IMR-90 (cell line): Measurements from ENCODE around the gene ZNF581. TPM values are rescaled to one million over a fixed set of nuclear protein-coding genes. Genes with fewer than 3 reads are reported as not detected.

Source experiments
- ATAC-seq: fragments of 200-7000 bp; cut with Tn5 transposase; 2 replicates; pipeline ENCODE4 v1.9.1; 2020; ENCODE audit warnings: low read depth, mild to moderate bottlenecking, moderate library complexity
- BruUV-seq: library from RNA; stranded (reverse); fragments of 400-500 nt; replicated peaks from 2 replicates; lab custom pipeline; 2021; lab: Mats Ljungman, UMichigan
- CTCF ChIA-PET: fragments of 300-600 bp; formaldehyde crosslinking; extraction: SDS; loops from one replicate; lab custom pipeline; 2021; ENCODE audit warnings: antibody characterized with exemption; lab: Yijun Ruan, JAX
- POLR2A ChIA-PET: fragments of 300-600 bp; sonication (Branson Sonifier 250); formaldehyde crosslinking; loops from one replicate; lab custom pipeline; 2022; ENCODE audit warnings: antibody characterized with exemption; ENCODE audit not compliant: unreplicated experiment; lab: Charles Lee
- DNase-seq: peaks from one replicate; pipeline ENCODE4 v3.0.0; 2013
- H2AFZ ChIP-seq: replicated peaks from 2 replicates; pipeline ENCODE3; 2013; ENCODE audit warnings: low read length, mild to moderate bottlenecking; ENCODE audit not compliant: poor library complexity
- H2AK5ac ChIP-seq: 2 replicates; pipeline ENCODE4 v1.6.1; 2013; ENCODE audit warnings: low read depth, low read length, inconsistent platforms
- H2AK9ac ChIP-seq: replicated peaks from 2 replicates; pipeline ENCODE3; 2013; ENCODE audit warnings: mild to moderate bottlenecking, low read depth, low read length, moderate library complexity; ENCODE audit not compliant: poor library complexity
- H2BK120ac ChIP-seq: 2 replicates; pipeline ENCODE4 v1.6.1; 2013; ENCODE audit warnings: low read depth, low read length, inconsistent platforms
- H2BK15ac ChIP-seq: 3 replicates; pipeline ENCODE4 v1.6.1; 2013; ENCODE audit warnings: low read depth, low read length, inconsistent platforms
- H2BK20ac ChIP-seq: 2 replicates; pipeline ENCODE4 v1.6.1; 2013; ENCODE audit warnings: low read depth, mild to moderate bottlenecking, inconsistent platforms, low read length, moderate library complexity
- H2BK5ac ChIP-seq: 2 replicates; pipeline ENCODE4 v1.6.1; 2013; ENCODE audit warnings: mild to moderate bottlenecking, low read depth, low read length, inconsistent platforms; ENCODE audit not compliant: poor library complexity, severe bottlenecking
- H3K14ac ChIP-seq: replicated peaks from 2 replicates; pipeline ENCODE4 v1.6.1; 2013; ENCODE audit warnings: low read depth, low read length, inconsistent platforms
- H3K18ac ChIP-seq: 2 replicates; pipeline ENCODE4 v1.6.1; 2013; ENCODE audit warnings: low read depth, low read length, control low read depth
- H3K23ac ChIP-seq: 2 replicates; pipeline ENCODE4 v1.6.1; 2013; ENCODE audit warnings: low read depth, low read length, inconsistent platforms
- H3K27ac ChIP-seq: 2 replicates; pipeline ENCODE4 v1.5.1; 2013; ENCODE audit warnings: mild to moderate bottlenecking, control low read depth, low read length; ENCODE audit not compliant: insufficient read depth
- H3K27me3 ChIP-seq: 2 replicates; pipeline ENCODE4 v1.6.1; 2013; ENCODE audit warnings: low read length; ENCODE audit not compliant: control insufficient read depth, insufficient read depth
- H3K36me3 ChIP-seq: 2 replicates; pipeline ENCODE4 v1.6.1; 2013; ENCODE audit warnings: low read length, mixed read lengths; ENCODE audit not compliant: control insufficient read depth, insufficient read depth
- H3K4ac ChIP-seq: 2 replicates; pipeline ENCODE4 v1.6.1; 2013; ENCODE audit warnings: low read depth, low read length, inconsistent platforms
- H3K4me1 ChIP-seq: 2 replicates; pipeline ENCODE4 v1.6.1; 2013; ENCODE audit warnings: low read length, mixed read lengths; ENCODE audit not compliant: control insufficient read depth, insufficient read depth
- H3K4me2 ChIP-seq: 2 replicates; pipeline ENCODE4 v1.6.1; 2013; ENCODE audit warnings: low read depth, mild to moderate bottlenecking, control low read depth, low read length, moderate library complexity
- H3K4me3 ChIP-seq: 2 replicates; pipeline ENCODE4 v1.5.1; 2013; ENCODE audit warnings: low read depth, mild to moderate bottlenecking, control low read depth, low read length, moderate library complexity; ENCODE audit not compliant: insufficient read depth
- H3K56ac ChIP-seq: 2 replicates; pipeline ENCODE4 v1.6.1; 2013; ENCODE audit warnings: low read length, inconsistent platforms; ENCODE audit not compliant: insufficient read depth; ENCODE audit errors: extremely low read depth
- H3K79me1 ChIP-seq, 2 experiments: 2 replicates each; pipeline ENCODE4 v1.6.1; 2013; ENCODE audit warnings: low read length in 2 of 2, inconsistent platforms in 1 of 2, low read depth in 1 of 2
- H3K9ac ChIP-seq: 2 replicates; pipeline ENCODE4 v1.6.1; 2013; ENCODE audit warnings: low read depth, low read length, control low read depth
- H3K9me1 ChIP-seq: 2 replicates; pipeline ENCODE4 v1.6.1; 2013; ENCODE audit warnings: low read length, inconsistent platforms; ENCODE audit not compliant: insufficient read depth
- H3K9me3 ChIP-seq: 2 replicates; pipeline ENCODE4 v1.6.1; 2013; ENCODE audit warnings: low read length; ENCODE audit not compliant: control insufficient read depth, insufficient read depth
- H4K20me1 ChIP-seq: 2 replicates; pipeline ENCODE4 v1.6.1; 2013; ENCODE audit warnings: low read length, inconsistent platforms; ENCODE audit not compliant: insufficient read depth
- H4K5ac ChIP-seq: 2 replicates; pipeline ENCODE4 v1.6.1; 2013; ENCODE audit warnings: mild to moderate bottlenecking, low read depth, low read length, control low read depth
- H4K8ac ChIP-seq, 2 experiments: 2 replicates each; pipeline ENCODE4 v1.6.1; 2013; ENCODE audit warnings: low read depth in 2 of 2, low read length in 2 of 2, control low read depth in 1 of 2, inconsistent platforms in 1 of 2
- H4K91ac ChIP-seq: 2 replicates; pipeline ENCODE4 v1.6.1; 2013; ENCODE audit warnings: low read depth, low read length, inconsistent platforms; ENCODE audit not compliant: insufficient read depth
- BHLHE40 ChIP-seq: fragments of 150-350 bp; IDR thresholded peaks from 2 replicates; pipeline ENCODE4 v1.6.1; 2016; ENCODE audit warnings: mild to moderate bottlenecking, low read depth, low read length
- CEBPB ChIP-seq: IDR thresholded peaks from 2 replicates; pipeline ENCODE4 v1.6.1; 2012; ENCODE audit warnings: low read depth, low read length, improper control_type of control experiment
- CHD1 ChIP-seq: IDR thresholded peaks from 2 replicates; pipeline ENCODE4 v1.6.1; 2012; ENCODE audit warnings: low read depth, low read length, improper control_type of control experiment
- FOS ChIP-seq: fragments of 150-350 bp; IDR thresholded peaks from 2 replicates; pipeline ENCODE4 v1.6.1; 2016; ENCODE audit warnings: low read depth, low read length
- MAFK ChIP-seq: IDR thresholded peaks from 2 replicates; pipeline ENCODE4 v1.6.1; 2012; ENCODE audit warnings: low read depth, low read length, improper control_type of control experiment
- MXI1 ChIP-seq: IDR thresholded peaks from 2 replicates; pipeline ENCODE4 v1.6.1; 2012; ENCODE audit warnings: low read depth, mild to moderate bottlenecking, low read length, moderate library complexity, borderline replicate concordance
- NFE2L2 ChIP-seq: fragments of 150-350 bp; IDR thresholded peaks from 2 replicates; pipeline ENCODE4 v1.6.1; 2016; ENCODE audit warnings: low read depth, mild to moderate bottlenecking, low read length
- POLR2A ChIP-seq: IDR thresholded peaks from 2 replicates; pipeline ENCODE4 v1.6.1; 2012; ENCODE audit warnings: mild to moderate bottlenecking, low read depth, low read length
- RAD21 ChIP-seq: IDR thresholded peaks from 2 replicates; pipeline ENCODE4 v1.6.1; 2012; ENCODE audit warnings: low read length, improper control_type of control experiment
- RCOR1 ChIP-seq: IDR thresholded peaks from 2 replicates; pipeline ENCODE4 v1.6.1; 2012; ENCODE audit warnings: mild to moderate bottlenecking, low read length, improper control_type of control experiment; ENCODE audit not compliant: insufficient replicate concordance
- RFX5 ChIP-seq: IDR thresholded peaks from 2 replicates; pipeline ENCODE4 v1.8.0; 2012; ENCODE audit warnings: low read depth, mild to moderate bottlenecking, low read length, moderate library complexity
- SMC3 ChIP-seq: fragments of 150-350 bp; IDR thresholded peaks from 2 replicates; pipeline ENCODE4 v1.6.1; 2016; ENCODE audit warnings: low read depth, mild to moderate bottlenecking, antibody characterized with exemption, low read length, moderate library complexity
- WGBS, 2 experiments: methylation state at CpG; one replicate each; pipeline versions ENCODE4 v1.1.5 to v1.1.7; 2013; ENCODE audit warnings: missing lambda C conversion rate in 2 of 2; ENCODE audit not compliant: insufficient read length in 1 of 2; ENCODE audit errors: extremely low coverage in 2 of 2; 5-methylcytosine and 5-hydroxymethylcytosine counted together
- dilution Hi-C: fragments of 300-500 bp; cut with HindIII; formaldehyde crosslinking; loops from one replicate; pipeline ENCODE4 v1.14.3; 2018; ENCODE audit warnings: low sequenced_read_pairs; ENCODE audit not compliant: unreplicated experiment
- in situ Hi-C: fragments of 300-500 bp; cut with MboI; formaldehyde crosslinking; loops from 3 replicates; pipeline ENCODE4 v1.14.3; 2019; ENCODE audit warnings: low sequenced_read_pairs, inconsistent platforms, mixed read lengths
- intact Hi-C: fragments of 100-400 bp; cut with micrococcal nuclease; formaldehyde crosslinking; loops from 2 replicates; pipeline ENCODE4 v1.10.0; 2022
- polyA plus RNA-seq, 3 experiments: library from polyadenylated mRNA; depleted of rRNA; stranded (reverse); fragments of >200 nt; gene quantifications; 2 replicates each; pipeline ENCODE4 v1.2.3, GENCODE V29; 2012; ENCODE audit warnings: low replicate concordance in 1 of 3
- total RNA-seq: library from RNA; depleted of rRNA; stranded (reverse); fragments of >200 nt; gene quantifications from 2 replicates; pipeline ENCODE4 v1.2.3, GENCODE V29; 2012
- TF ChIP-seq, protein P1 (sequence below): fragments of 150-350 bp; IDR thresholded peaks from 2 replicates; pipeline ENCODE4 v1.6.1; 2016; ENCODE audit warnings: low read depth, mild to moderate bottlenecking, low read length, moderate library complexity, borderline replicate concordance
- TF ChIP-seq, protein P2 (sequence below): fragments of 150-350 bp; IDR thresholded peaks from 2 replicates; pipeline ENCODE4 v1.6.1; 2017; ENCODE audit warnings: mild to moderate bottlenecking, antibody characterized with exemption, low read length, low read depth
- TF ChIP-seq, protein P3 (sequence below): conservative IDR thresholded peaks from 2 replicates; pipeline ENCODE4 v1.5.1; 2012; ENCODE audit warnings: mild to moderate bottlenecking, low read depth, low read length, improper control_type of control experiment

Gene ZNF581
- total and polyA plus RNA-seq, 2 of the 4 experiments (the other 2 are of a cell fraction) = 9.7 to 21.9 TPM

DNA sequence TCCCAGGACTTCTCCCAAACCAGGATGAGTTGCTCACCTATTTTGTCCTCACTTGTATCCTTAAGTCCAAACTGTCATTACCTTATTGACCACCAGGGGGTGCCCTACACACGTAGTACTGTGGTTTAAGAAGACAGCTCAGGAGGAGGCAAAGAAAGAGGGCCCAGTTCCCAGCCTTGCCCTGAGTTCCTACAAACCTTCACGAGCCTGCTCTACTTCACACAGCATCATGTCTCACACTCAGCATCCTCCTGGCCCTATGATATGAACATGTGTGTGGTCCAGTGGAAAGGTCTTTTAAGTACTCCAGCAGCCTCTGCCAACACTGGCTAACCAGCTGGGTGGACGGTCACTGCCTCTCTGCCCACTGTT is 11.0 kb upstream of the ZNF581 start:
- H4K20me1 ChIP-seq = 0 out of 2 replicates have a peak, but pooled peaks cover 9% of the 10 kb centered on the region
- no peak overlapping the region for H2BK5ac ChIP-seq
- peak overlapping the region; percentile 93 for H2AK9ac ChIP-seq
- CTCF ChIA-PET = interaction anchor here (0.6 to 1.5 kb wide), 11 partner anchors 14 to 701 kb away, joined by 3 to 8 read pairs (median 3); partner anchors contain the start of genes CCDC106, U2AF2 and ZNF865
- H3K23ac ChIP-seq = no peak overlapping the region
- DNase-seq = peak; percentile 96
- H3K9me3 ChIP-seq = no peaks in the 10 kb centered on the region
- H2BK20ac ChIP-seq = no peak overlapping the region
- peak overlapping the region; percentile 85 for H4K5ac ChIP-seq
- no peak overlapping the region for H3K56ac ChIP-seq
- no peak overlapping the region for H3K4me2 ChIP-seq
- H2BK120ac ChIP-seq = no peak overlapping the region
- 0 out of 2 replicates have a peak overlapping the region, but pooled peaks have one; percentile 42 for H3K4ac ChIP-seq
- intact Hi-C loops = loop anchor here (1.0 to 10.0 kb wide), 2 partner anchors 115 to 432 kb away; no protein-coding TSS in a partner anchor
- H3K27me3 ChIP-seq = no peaks in the 10 kb centered on the region
- H3K4me3 ChIP-seq = no peak overlapping the region
- no TSS peak for BruUV-seq
- no peak overlapping the region for H3K27ac ChIP-seq
- peak overlapping the region; percentile 26 to 93 for H4K8ac ChIP-seq
- peaks cover 9% of the 10 kb centered on the region for H3K4me1 ChIP-seq
- no CpG with 5 or more reads among the region's 3 CpGs for WGBS, 2 experiments
- peak; percentile 73 for ATAC-seq
- H3K9ac ChIP-seq = 0 out of 2 replicates have a peak overlapping the region, but pooled peaks have one; percentile 2
- H2BK15ac ChIP-seq = 0 out of 3 replicates have a peak overlapping the region, but pooled peaks have one; percentile 12
- peaks cover 16% of the 10 kb centered on the region for H3K9me1 ChIP-seq
- H3K14ac ChIP-seq = no peak overlapping the region
- no peak overlapping the region; the same call in 1 of the 2 replicates for H2AK5ac ChIP-seq
- POLR2A ChIA-PET = interaction anchor here (0.6 kb wide), 1 partner anchor 9 kb away, joined by 6 read pairs; the partner anchor contains the start of gene ZNF580
- no peak overlapping the region for H3K18ac ChIP-seq
- peaks cover 19 to 29% of the 10 kb centered on the region in 2 experiments for H3K79me1 ChIP-seq
- H2AFZ ChIP-seq = peak overlapping the region; percentile 98
- in situ Hi-C loops = loop anchor here (25.0 kb wide), 2 partner anchors 345 to 520 kb away; partner anchors contain the start of genes BRSK1, HSPBP1 and PPP1R12C
- no peaks in the 10 kb centered on the region for H3K36me3 ChIP-seq
- no peak overlapping the region; the same call in 1 of the 2 replicates for H4K91ac ChIP-seq
- dilution Hi-C loops = no loop called here
- TF ChIP-seq POLR2A = 0 out of 2 replicates have a peak, but pooled peaks have one; percentile 42
- TF ChIP-seq, protein P1, sequence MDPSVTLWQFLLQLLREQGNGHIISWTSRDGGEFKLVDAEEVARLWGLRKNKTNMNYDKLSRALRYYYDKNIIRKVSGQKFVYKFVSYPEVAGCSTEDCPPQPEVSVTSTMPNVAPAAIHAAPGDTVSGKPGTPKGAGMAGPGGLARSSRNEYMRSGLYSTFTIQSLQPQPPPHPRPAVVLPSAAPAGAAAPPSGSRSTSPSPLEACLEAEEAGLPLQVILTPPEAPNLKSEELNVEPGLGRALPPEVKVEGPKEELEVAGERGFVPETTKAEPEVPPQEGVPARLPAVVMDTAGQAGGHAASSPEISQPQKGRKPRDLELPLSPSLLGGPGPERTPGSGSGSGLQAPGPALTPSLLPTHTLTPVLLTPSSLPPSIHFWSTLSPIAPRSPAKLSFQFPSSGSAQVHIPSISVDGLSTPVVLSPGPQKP = no peak
- TF ChIP-seq MAFK = no peak
- TF ChIP-seq FOS = no peak
- TF ChIP-seq BHLHE40 = no peak
- TF ChIP-seq, protein P2, sequence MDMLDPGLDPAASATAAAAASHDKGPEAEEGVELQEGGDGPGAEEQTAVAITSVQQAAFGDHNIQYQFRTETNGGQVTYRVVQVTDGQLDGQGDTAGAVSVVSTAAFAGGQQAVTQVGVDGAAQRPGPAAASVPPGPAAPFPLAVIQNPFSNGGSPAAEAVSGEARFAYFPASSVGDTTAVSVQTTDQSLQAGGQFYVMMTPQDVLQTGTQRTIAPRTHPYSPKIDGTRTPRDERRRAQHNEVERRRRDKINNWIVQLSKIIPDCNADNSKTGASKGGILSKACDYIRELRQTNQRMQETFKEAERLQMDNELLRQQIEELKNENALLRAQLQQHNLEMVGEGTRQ = no peak
- no peak for TF ChIP-seq CHD1
- peak; percentile 79 for TF ChIP-seq RAD21
- peak; percentile 69 for TF ChIP-seq SMC3
- TF ChIP-seq NFE2L2 = no peak
- TF ChIP-seq MXI1 = no peak
- no peak for TF ChIP-seq RCOR1
- peak; percentile 35; the same call in 1 of the 2 replicates for TF ChIP-seq RFX5
- no peak for TF ChIP-seq CEBPB
- TF ChIP-seq, protein P3, sequence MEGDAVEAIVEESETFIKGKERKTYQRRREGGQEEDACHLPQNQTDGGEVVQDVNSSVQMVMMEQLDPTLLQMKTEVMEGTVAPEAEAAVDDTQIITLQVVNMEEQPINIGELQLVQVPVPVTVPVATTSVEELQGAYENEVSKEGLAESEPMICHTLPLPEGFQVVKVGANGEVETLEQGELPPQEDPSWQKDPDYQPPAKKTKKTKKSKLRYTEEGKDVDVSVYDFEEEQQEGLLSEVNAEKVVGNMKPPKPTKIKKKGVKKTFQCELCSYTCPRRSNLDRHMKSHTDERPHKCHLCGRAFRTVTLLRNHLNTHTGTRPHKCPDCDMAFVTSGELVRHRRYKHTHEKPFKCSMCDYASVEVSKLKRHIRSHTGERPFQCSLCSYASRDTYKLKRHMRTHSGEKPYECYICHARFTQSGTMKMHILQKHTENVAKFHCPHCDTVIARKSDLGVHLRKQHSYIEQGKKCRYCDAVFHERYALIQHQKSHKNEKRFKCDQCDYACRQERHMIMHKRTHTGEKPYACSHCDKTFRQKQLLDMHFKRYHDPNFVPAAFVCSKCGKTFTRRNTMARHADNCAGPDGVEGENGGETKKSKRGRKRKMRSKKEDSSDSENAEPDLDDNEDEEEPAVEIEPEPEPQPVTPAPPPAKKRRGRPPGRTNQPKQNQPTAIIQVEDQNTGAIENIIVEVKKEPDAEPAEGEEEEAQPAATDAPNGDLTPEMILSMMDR = peak; percentile 85
